Cardiac fibroblast (primary cell): ENCODE results near the gene CCL27.
"Not testable (repeated sequence)": the region's sequence is repeated elsewhere in the genome, so short reads cannot be mapped to it uniquely, and the experiment has no call there.

Source experiments
- DNase-seq, 2 donors: peaks; one replicate each; pipeline versions ENCODE4 v3.0.0 to v3.0.0-alpha.2; 2010; ENCODE audit warnings: low read depth in 2 of 2
- H3K4me3 ChIP-seq, 2 donors: replicated peaks in 1 of 2; 1 replicate in 1 of 2; 2 replicates in 1 of 2; pipeline ENCODE4 v1.5.1; 2011; ENCODE audit warnings: low read depth in 2 of 2, low read length in 2 of 2, mild to moderate bottlenecking in 2 of 2, moderate library complexity in 1 of 2
- CTCF ChIP-seq: IDR thresholded peaks from one replicate; pipeline ENCODE4 v1.5.1; 2011; ENCODE audit warnings: low read depth, mild to moderate bottlenecking, low read length, inconsistent platforms

CCL27 gene

GRCh38 chr9:34646211-34647083 is 16.0 kb downstream of the CCL27 start, which contains the start of gene GALT:
Gene GALT, plus strand, starts transcription at chr9:34646675. Its CDS starts 30 bp downstream, at chr9:34646705.
- peak; percentile 58 for TF ChIP-seq CTCF
- peak within 1 kb of the TSS; percentile 61 to 76 for H3K4me3 ChIP-seq
- peak; percentile 81 to 87 for DNase-seq

- TF ChIP-seq CTCF, result no peak
- DNase-seq, result no peak
- H3K4me3 ChIP-seq, result no peak overlapping the region
Observed at GRCh38 chr9:34644766-34645314, 17.6 kb downstream of the CCL27 start.

- TF ChIP-seq CTCF, result no peak
- H3K4me3 ChIP-seq, result no peak overlapping the region
- no peak for DNase-seq
Observed at GRCh38 chr9:34642679-34643078, 19.8 kb downstream of the CCL27 start.

GRCh38 chr9:34639322-34639721 is 23.1 kb downstream of the CCL27 start:
- not testable (repeated sequence) for H3K4me3 ChIP-seq, DNase-seq

GRCh38 chr9:34638138-34638445 is 24.4 kb downstream of the CCL27 start:
- no peak for TF ChIP-seq CTCF
- H3K4me3 ChIP-seq, result peak overlapping the region; percentile 77
- DNase-seq, result no peak

- DNase-seq, result peak; percentile 93 to 95
- peak within 1 kb of the TSS; percentile 77 for H3K4me3 ChIP-seq
- no peak for TF ChIP-seq CTCF
Observed at GRCh38 chr9:34637356-34638137, 24.9 kb downstream of the CCL27 start, which contains the start of gene SIGMAR1. Gene SIGMAR1, minus strand, starts transcription at chr9:34637787. Its CDS starts 90 bp downstream, at chr9:34637697.
